Thyroid gland (tissue), 4 donors: ENCODE results near the gene ING3. TPM values are rescaled to one million over a fixed set of nuclear protein-coding genes. Genes with fewer than 3 reads are reported as not detected.

ENCODE experiments used
- DNase-seq, 2 donors: peaks; one replicate each; pipeline ENCODE4 v3.0.0-alpha.2; 2019
- H3K27ac ChIP-seq, 3 donors: fragments of 200-600 bp; sonication (generic); 1 replicate in 2 of 3; 2 replicates in 1 of 3; pipeline ENCODE4 v1.5.1; 2016 to 2019; ENCODE audit warnings: mild to moderate bottlenecking in 1 of 3, moderate library complexity in 1 of 3
- H3K27me3 ChIP-seq: fragments of 200-600 bp; sonication (generic); one replicate; pipeline ENCODE4 v1.5.1; 2019
- H3K36me3 ChIP-seq, 2 donors: fragments of 200-600 bp; sonication (generic); one replicate each; pipeline ENCODE4 v1.5.1; 2016 to 2019
- H3K4me1 ChIP-seq, 2 donors: fragments of 200-600 bp; sonication (generic); one replicate each; pipeline ENCODE4 v1.5.1; 2017 to 2019
- H3K4me3 ChIP-seq, 3 donors: fragments of 200-600 bp; sonication (generic); replicated peaks in 1 of 3; 1 replicate in 2 of 3; 2 replicates in 1 of 3; pipeline ENCODE4 v1.5.1; 2016; ENCODE audit warnings: mild to moderate bottlenecking in 1 of 3
- H3K9me3 ChIP-seq: fragments of 200-600 bp; sonication (generic); one replicate; pipeline ENCODE4 v1.5.1; 2017
- POLR2A ChIP-seq, 2 donors: fragments of 450-650 bp; IDR thresholded peaks; one replicate each; pipeline ENCODE4 v1.6.1; 2017; ENCODE audit warnings: antibody characterized with exemption in 2 of 2, mild to moderate bottlenecking in 2 of 2, moderate library complexity in 1 of 2
- WGBS, 2 donors: methylation state at CpG; one replicate each; pipeline ENCODE4 v1.1.5; 2017; 5-methylcytosine and 5-hydroxymethylcytosine counted together
- intact Hi-C: fragments of 100-400 bp; cut with DNase I; formaldehyde crosslinking; loops from one replicate; pipeline ENCODE4 v1.15.1; 2023
- total RNA-seq, 4 donors: library from RNA; depleted of rRNA; stranded (reverse); fragments of >200 nt; gene quantifications; one replicate each; pipeline ENCODE4 v1.2.3, GENCODE V29; 2016
- TF ChIP-seq, protein P1 (sequence below), 6 experiments: fragments of 200-600 bp in 3 of 6; fragments of 450-650 bp in 3 of 6; sonication (generic) in 3 of 6; IDR thresholded peaks; one replicate each; pipeline ENCODE4 v1.5.1; 2016 to 2019; ENCODE audit warnings: antibody characterized with exemption in 6 of 6, mild to moderate bottlenecking in 2 of 6, inconsistent platforms in 1 of 6, moderate library complexity in 1 of 6

Gene ING3
- total RNA-seq, 4 donors from 2014 or later = 23.7 to 40.8 (median 37.1) TPM

DNA sequence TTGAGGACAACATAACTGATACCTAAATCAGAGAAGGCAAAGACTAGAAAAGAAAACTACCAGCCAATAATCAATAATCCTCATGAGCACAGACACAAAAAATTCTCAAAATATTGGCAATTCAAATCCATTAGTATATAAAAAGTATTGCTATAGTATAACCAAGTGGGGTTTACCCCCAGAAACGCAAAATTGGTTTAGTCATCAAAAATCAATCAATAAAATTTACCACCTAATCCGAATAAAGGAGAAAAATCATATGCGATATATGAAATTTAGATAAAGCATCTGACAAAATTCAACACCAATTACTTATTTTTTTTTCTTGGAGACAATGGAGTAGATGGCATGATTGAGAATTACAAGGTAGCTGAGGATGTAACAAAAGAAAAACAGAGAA lies 11.2 kb upstream of the ING3 start:
- TF ChIP-seq, protein P1, sequence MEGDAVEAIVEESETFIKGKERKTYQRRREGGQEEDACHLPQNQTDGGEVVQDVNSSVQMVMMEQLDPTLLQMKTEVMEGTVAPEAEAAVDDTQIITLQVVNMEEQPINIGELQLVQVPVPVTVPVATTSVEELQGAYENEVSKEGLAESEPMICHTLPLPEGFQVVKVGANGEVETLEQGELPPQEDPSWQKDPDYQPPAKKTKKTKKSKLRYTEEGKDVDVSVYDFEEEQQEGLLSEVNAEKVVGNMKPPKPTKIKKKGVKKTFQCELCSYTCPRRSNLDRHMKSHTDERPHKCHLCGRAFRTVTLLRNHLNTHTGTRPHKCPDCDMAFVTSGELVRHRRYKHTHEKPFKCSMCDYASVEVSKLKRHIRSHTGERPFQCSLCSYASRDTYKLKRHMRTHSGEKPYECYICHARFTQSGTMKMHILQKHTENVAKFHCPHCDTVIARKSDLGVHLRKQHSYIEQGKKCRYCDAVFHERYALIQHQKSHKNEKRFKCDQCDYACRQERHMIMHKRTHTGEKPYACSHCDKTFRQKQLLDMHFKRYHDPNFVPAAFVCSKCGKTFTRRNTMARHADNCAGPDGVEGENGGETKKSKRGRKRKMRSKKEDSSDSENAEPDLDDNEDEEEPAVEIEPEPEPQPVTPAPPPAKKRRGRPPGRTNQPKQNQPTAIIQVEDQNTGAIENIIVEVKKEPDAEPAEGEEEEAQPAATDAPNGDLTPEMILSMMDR (IDR thresholded peaks at IDR 0.05) = no peak
- TF ChIP-seq POLR2A (IDR thresholded peaks at IDR 0.05) = no peak
- H3K4me3 ChIP-seq = no peak overlapping the region
- no peaks in the 10 kb centered on the region for H3K36me3 ChIP-seq
- no peaks in the 10 kb centered on the region for H3K9me3 ChIP-seq
- peaks cover 0 to 4% of the 10 kb centered on the region in 2 donors for H3K4me1 ChIP-seq
- no peak overlapping the region for H3K27ac ChIP-seq
- intact Hi-C loops = loop anchor here (5.0 kb wide), 1 partner anchor 137 kb away; no protein-coding TSS in a partner anchor
- H3K27me3 ChIP-seq = no peaks in the 10 kb centered on the region
- 79 to 95% methylated on average over 3 of the region's 3 CpGs for WGBS, 2 donors
- DNase-seq = no peak

DNA sequence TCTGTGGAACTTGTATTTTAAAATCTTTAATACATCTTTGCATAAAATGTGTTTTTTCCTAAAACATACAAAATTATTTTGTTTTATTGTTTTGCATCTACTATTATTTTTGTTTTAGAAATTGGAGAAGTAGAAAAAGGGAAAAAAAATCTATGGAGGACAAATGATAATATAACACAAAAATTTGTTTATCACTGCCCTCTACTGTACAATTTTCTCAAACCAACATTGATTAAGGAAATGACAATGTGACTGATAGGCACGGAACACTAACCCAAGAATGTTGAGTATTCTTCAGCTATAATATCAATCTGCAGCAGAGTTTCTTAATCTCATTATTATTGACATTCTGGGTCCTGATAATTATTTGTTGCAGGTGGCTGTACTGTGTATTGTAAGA lies 9.5 kb upstream of the ING3 start:
- H3K36me3 ChIP-seq = no peaks in the 10 kb centered on the region
- no peak for TF ChIP-seq POLR2A (IDR thresholded peaks at IDR 0.05)
- TF ChIP-seq, protein P1 (IDR thresholded peaks at IDR 0.05) = peak in 4 of 6 experiments; percentile 9 to 68 (median 52)
- 6 to 12% methylated on average over 1 of the region's 1 CpG for WGBS, 2 donors
- H3K4me3 ChIP-seq = no peak overlapping the region
- H3K27me3 ChIP-seq = no peaks in the 10 kb centered on the region
- intact Hi-C loops = loop anchor here (10.0 kb wide), 1 partner anchor 86 kb away; the partner anchor contains the start of gene TSPAN12
- H3K4me1 ChIP-seq = peaks cover 0 to 4% of the 10 kb centered on the region in 2 donors
- H3K27ac ChIP-seq = peak overlapping the region in 1 of 3 donors; percentile 8
- DNase-seq = no peak
- no peaks in the 10 kb centered on the region for H3K9me3 ChIP-seq

DNA sequence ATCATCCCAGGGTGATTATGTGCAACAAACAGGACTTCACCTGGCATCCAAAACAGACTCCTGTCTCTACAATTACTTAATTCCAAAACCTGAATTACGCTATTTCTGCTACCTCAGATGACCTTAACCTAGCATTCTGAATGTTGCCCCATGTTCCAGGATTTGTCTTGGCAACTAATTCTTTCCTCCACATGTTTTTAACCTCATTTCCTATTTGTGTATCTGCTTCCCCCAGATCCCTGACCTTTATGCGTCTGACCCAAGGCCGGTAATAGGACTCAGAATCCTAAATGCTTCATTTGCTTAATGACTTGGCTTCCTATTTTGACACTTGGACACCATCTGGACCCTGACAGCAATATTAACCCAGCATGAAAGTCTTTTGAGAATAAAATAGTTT lies 8.7 kb upstream of the ING3 start:
- H3K9me3 ChIP-seq = no peaks in the 10 kb centered on the region
- no peak overlapping the region for H3K4me3 ChIP-seq
- intact Hi-C loops = loop anchor here (10.0 kb wide), 1 partner anchor 87 kb away; the partner anchor contains the start of gene TSPAN12
- peak overlapping the region in 1 of 3 donors; percentile 8 for H3K27ac ChIP-seq
- 53 to 67% methylated on average over 3 of the region's 3 CpGs for WGBS, 2 donors
- no peak for DNase-seq
- H3K4me1 ChIP-seq = peaks cover 0 to 4% of the 10 kb centered on the region in 2 donors
- H3K27me3 ChIP-seq = no peaks in the 10 kb centered on the region
- TF ChIP-seq, protein P1 (IDR thresholded peaks at IDR 0.05) = no peak
- TF ChIP-seq POLR2A (IDR thresholded peaks at IDR 0.05) = no peak
- no peaks in the 10 kb centered on the region for H3K36me3 ChIP-seq

DNA sequence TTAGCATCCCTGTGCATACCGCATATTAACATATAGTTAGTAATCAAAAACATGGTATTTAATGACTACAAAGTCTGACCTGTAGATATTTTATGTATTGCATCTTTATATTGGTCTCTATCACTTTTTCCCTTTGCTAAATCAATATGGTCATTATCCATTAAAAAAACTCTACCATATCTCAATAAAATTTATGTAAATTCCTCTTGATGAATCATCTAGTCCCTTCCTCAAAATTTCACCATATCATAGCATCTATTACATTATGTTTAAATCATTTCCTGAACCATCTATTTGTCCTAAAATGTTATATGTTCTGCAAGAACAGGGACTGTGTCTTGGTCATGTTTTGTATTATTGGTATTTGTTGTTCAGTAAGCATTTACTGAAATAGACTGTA lies 7.7 kb upstream of the ING3 start:
- Histone ChIP-seq H3K4me3 (no peak overlapping the region), H3K27ac (no peak overlapping the region), H3K9me3 (no peaks in the 10 kb centered on the region), H3K27me3 (no peaks in the 10 kb centered on the region), H3K4me1 (peaks cover 0 to 4% of the 10 kb centered on the region in 2 donors), H3K36me3 (no peaks in the 10 kb centered on the region)
- TF ChIP-seq, protein P1 (IDR thresholded peaks at IDR 0.05) = no peak
- no peak for TF ChIP-seq POLR2A (IDR thresholded peaks at IDR 0.05)
- DNase-seq = no peak
- 97 to 100% methylated on average over 1 of the region's 1 CpG for WGBS, 2 donors
- intact Hi-C loops = loop anchor here (10.0 kb wide), 1 partner anchor 88 kb away; the partner anchor contains the start of gene TSPAN12

DNA sequence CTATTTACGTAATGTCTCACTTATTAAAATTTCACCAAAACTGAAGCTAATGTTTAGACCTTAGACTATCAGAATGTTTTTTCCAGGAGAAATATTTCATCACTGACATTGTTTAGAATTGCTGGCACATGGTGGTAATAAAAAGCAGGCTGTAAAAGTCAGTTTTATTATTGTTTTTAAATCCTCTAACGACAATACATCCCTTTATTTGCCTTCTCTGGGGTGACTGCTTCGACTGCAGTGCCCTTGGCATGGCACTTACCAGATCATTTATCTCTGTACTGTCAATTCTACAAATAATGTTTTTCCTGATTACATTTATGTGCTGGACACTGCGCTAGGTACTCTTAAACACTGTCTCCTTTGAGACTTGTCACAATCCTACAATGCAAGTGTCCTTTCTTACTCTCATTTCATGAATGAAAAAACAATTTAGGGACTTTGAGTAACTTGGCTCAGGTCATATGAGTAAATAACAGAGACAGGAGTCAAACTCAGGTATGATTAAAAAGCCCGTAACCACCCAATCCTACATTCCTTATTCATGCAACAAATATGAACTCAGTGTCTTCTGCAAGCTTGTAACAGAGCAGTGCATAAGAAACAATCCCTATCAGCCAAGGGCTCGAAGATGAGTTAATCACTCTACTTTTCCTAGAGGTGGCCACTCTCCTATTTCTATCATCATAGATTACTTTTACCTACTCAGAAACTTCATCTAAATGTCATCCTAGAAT lies 5.6 kb upstream of the ING3 start:
- H3K9me3 ChIP-seq = no peaks in the 10 kb centered on the region
- intact Hi-C loops = loop anchor here (10.0 kb wide), 1 partner anchor 90 kb away; the partner anchor contains the start of gene TSPAN12
- TF ChIP-seq POLR2A (IDR thresholded peaks at IDR 0.05) = no peak
- TF ChIP-seq, protein P1 (IDR thresholded peaks at IDR 0.05) = no peak
- no peak for DNase-seq
- no peaks in the 10 kb centered on the region for H3K27me3 ChIP-seq
- no peak overlapping the region for H3K27ac ChIP-seq
- WGBS, 2 donors = 72 to 76% methylated on average over 6 of the region's 6 CpGs
- H3K4me3 ChIP-seq = no peak overlapping the region
- peaks cover 0 to 8% of the 10 kb centered on the region in 2 donors for H3K4me1 ChIP-seq
- no peaks in the 10 kb centered on the region for H3K36me3 ChIP-seq
